Trophoblast cell (in vitro differentiated cells and primary cell): ENCODE data around the gene AARSD1.
"Not testable (repeated sequence)": the region's sequence is repeated elsewhere in the genome, so short reads cannot be mapped to it uniquely, and the experiment has no call there.

Experiments used
- DNase-seq, 2 donors: peaks; one replicate each; pipeline ENCODE4 v3.0.0-alpha.2; 2016
- H2AFZ ChIP-seq: 2 replicates; pipeline ENCODE4 v1.6.1; 2013; ENCODE audit warnings: low read length, moderate library complexity, mild to moderate bottlenecking; ENCODE audit not compliant: insufficient read depth, poor library complexity
- H2AK5ac ChIP-seq: 2 replicates; pipeline ENCODE4 v1.6.1; 2013; ENCODE audit warnings: mild to moderate bottlenecking, low read length
- H2BK120ac ChIP-seq: 2 replicates; pipeline ENCODE4 v1.6.1; 2013; ENCODE audit warnings: low read length, mild to moderate bottlenecking, moderate library complexity; ENCODE audit not compliant: insufficient read depth, poor library complexity
- H2BK12ac ChIP-seq: 2 replicates; pipeline ENCODE4 v1.6.1; 2013; ENCODE audit warnings: mild to moderate bottlenecking, low read length, moderate library complexity
- H2BK5ac ChIP-seq: 2 replicates; pipeline ENCODE4 v1.6.1; 2013; ENCODE audit warnings: low read length, low read depth, moderate library complexity, mild to moderate bottlenecking; ENCODE audit not compliant: poor library complexity
- H3K14ac ChIP-seq: 2 replicates; pipeline ENCODE4 v1.6.1; 2013; ENCODE audit warnings: mild to moderate bottlenecking, low read length
- H3K18ac ChIP-seq: 2 replicates; pipeline ENCODE4 v1.6.1; 2013; ENCODE audit warnings: mild to moderate bottlenecking, low read length
- H3K23ac ChIP-seq: 2 replicates; pipeline ENCODE4 v1.6.1; 2013; ENCODE audit warnings: low read length
- H3K27ac ChIP-seq: 2 replicates; pipeline ENCODE4 v1.5.1; 2013; ENCODE audit warnings: low read depth, mild to moderate bottlenecking, inconsistent platforms, low read length, moderate library complexity
- H3K27me3 ChIP-seq: 2 replicates; pipeline ENCODE4 v1.6.1; 2013; ENCODE audit warnings: inconsistent platforms, mild to moderate bottlenecking, low read length, moderate library complexity; ENCODE audit not compliant: insufficient read depth
- H3K36me3 ChIP-seq, 2 experiments: 1 replicate in 1 of 2; 2 replicates in 1 of 2; pipeline ENCODE4 v1.6.1; 2013; ENCODE audit warnings: low read length in 2 of 2, mild to moderate bottlenecking in 2 of 2, moderate library complexity in 1 of 2; ENCODE audit not compliant: insufficient read depth in 2 of 2, control insufficient read depth in 1 of 2
- H3K4ac ChIP-seq: 2 replicates; pipeline ENCODE4 v1.6.1; 2013; ENCODE audit warnings: low read depth, mild to moderate bottlenecking, low read length, moderate library complexity
- H3K4me1 ChIP-seq, 2 experiments: 1 replicate in 1 of 2; 2 replicates in 1 of 2; pipeline ENCODE4 v1.6.1; 2013; ENCODE audit warnings: low read length in 2 of 2, mild to moderate bottlenecking in 2 of 2, moderate library complexity in 1 of 2; ENCODE audit not compliant: insufficient read depth in 2 of 2, control insufficient read depth in 1 of 2
- H3K4me2 ChIP-seq: 2 replicates; pipeline ENCODE4 v1.6.1; 2013; ENCODE audit warnings: inconsistent platforms, mild to moderate bottlenecking, low read length, moderate library complexity
- H3K4me3 ChIP-seq: 2 replicates; pipeline ENCODE4 v1.5.1; 2013; ENCODE audit warnings: mild to moderate bottlenecking, low read depth, low read length, inconsistent platforms
- H3K79me1 ChIP-seq: one replicate; pipeline ENCODE4 v1.6.1; 2013; ENCODE audit warnings: low read length
- H3K79me2 ChIP-seq: 2 replicates; pipeline ENCODE4 v1.6.1; 2013; ENCODE audit warnings: low read length, mild to moderate bottlenecking; ENCODE audit not compliant: control insufficient read depth, insufficient read depth, poor library complexity
- H3K9ac ChIP-seq: 2 replicates; pipeline ENCODE4 v1.6.1; 2013; ENCODE audit warnings: mild to moderate bottlenecking, low read length
- H3K9me3 ChIP-seq: 2 replicates; pipeline ENCODE4 v1.6.1; 2013; ENCODE audit warnings: low read depth, mild to moderate bottlenecking, control low read depth, inconsistent platforms, low read length; ENCODE audit not compliant: insufficient read depth
- H4K12ac ChIP-seq: 2 replicates; pipeline ENCODE4 v1.6.1; 2013; ENCODE audit warnings: low read depth, mild to moderate bottlenecking, low read length, moderate library complexity
- H4K8ac ChIP-seq: 2 replicates; pipeline ENCODE4 v1.6.1; 2013; ENCODE audit warnings: low read depth, mild to moderate bottlenecking, low read length, moderate library complexity
- H4K91ac ChIP-seq: one replicate; pipeline ENCODE4 v1.6.1; 2013; ENCODE audit warnings: low read depth, mild to moderate bottlenecking, low read length, moderate library complexity
- WGBS: extraction: QIAGEN DNeasy Blood & Tissue Kit; methylation state at CpG from one replicate; pipeline ENCODE4 v1.1.7; 2013; ENCODE audit warnings: missing lambda C conversion rate; ENCODE audit not compliant: insufficient read length, insufficient coverage; ENCODE audit errors: extremely low coverage; 5-methylcytosine and 5-hydroxymethylcytosine counted together

Gene AARSD1

DNA sequence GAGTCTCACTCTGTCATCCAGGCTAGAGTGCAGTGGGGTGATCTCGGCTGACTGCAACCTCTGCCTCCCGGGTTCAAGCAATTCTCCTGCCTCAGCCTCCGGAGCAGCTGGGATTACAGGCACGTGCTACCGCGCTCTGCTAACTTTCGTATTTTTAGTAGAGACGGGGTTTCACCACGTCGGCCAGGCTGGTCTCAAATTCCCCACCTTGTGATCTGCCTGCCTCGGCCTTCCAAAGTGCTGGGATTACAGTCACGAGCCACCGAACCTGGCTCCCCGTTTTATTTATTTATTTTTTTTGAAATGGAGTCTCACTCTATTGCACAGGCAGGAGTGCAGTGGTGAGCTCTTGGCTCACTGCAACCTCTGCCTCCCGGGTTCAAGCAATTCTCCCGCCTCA, 11.4 kb upstream of the AARSD1 start:
- H2AFZ ChIP-seq, H3K27ac ChIP-seq, H3K14ac ChIP-seq, H3K4me1 ChIP-seq, H2AK5ac ChIP-seq, H3K4me3 ChIP-seq, H4K91ac ChIP-seq, H3K79me1 ChIP-seq, H3K18ac ChIP-seq, DNase-seq, H3K27me3 ChIP-seq, H2BK120ac ChIP-seq, H3K36me3 ChIP-seq, H2BK12ac ChIP-seq, H3K23ac ChIP-seq, H3K4ac ChIP-seq, H3K79me2 ChIP-seq, H3K9me3 ChIP-seq, H4K12ac ChIP-seq, H3K4me2 ChIP-seq, H3K9ac ChIP-seq, H4K8ac ChIP-seq, H2BK5ac ChIP-seq: not testable (repeated sequence)
- no CpG with 5 or more reads among the region's 16 CpGs for WGBS

DNA sequence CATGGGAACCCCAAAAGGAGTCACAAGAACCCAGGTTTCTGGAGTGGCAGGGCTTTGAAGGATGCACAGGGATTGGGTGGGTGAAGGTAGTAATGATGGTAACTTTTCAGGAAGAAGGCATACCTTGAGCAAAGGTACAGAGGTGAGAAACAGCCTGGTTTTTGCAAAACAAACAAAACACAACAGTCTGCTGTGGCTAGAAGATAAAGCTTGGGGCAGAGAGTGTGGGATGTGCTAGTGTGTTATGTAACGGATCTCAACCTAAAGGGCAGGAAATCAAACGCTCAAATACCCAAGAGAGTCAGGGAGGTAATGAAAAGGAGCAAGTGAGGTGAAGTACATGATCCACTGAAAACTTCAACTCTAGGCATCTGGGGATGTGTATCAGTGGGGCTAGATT, 11.0 kb upstream of the AARSD1 start:
- no peak overlapping the region for H4K8ac ChIP-seq
- H3K18ac ChIP-seq: no peak overlapping the region
- H3K9ac ChIP-seq: no peak overlapping the region
- no peak overlapping the region for H2AFZ ChIP-seq
- H3K14ac ChIP-seq: no peak overlapping the region
- no peak for DNase-seq
- no peak overlapping the region for H4K12ac ChIP-seq
- no peak overlapping the region for H3K23ac ChIP-seq
- no peak overlapping the region for H4K91ac ChIP-seq
- H3K4me1 ChIP-seq: peaks cover 5 to 7% of the 10 kb centered on the region in 2 experiments
- no peaks in the 10 kb centered on the region for H3K27me3 ChIP-seq
- H3K9me3 ChIP-seq: no peaks in the 10 kb centered on the region
- H3K79me2 ChIP-seq: peaks cover 2% of the 10 kb centered on the region
- no peak overlapping the region for H2BK12ac ChIP-seq
- H3K4ac ChIP-seq: no peak overlapping the region
- no peak overlapping the region for H3K4me3 ChIP-seq
- H2BK120ac ChIP-seq: no peak overlapping the region
- peaks cover 5% of the 10 kb centered on the region for H3K79me1 ChIP-seq
- H3K27ac ChIP-seq: no peak overlapping the region
- H2BK5ac ChIP-seq: no peak overlapping the region
- no peak overlapping the region for H2AK5ac ChIP-seq
- no peak overlapping the region for H3K4me2 ChIP-seq
- H3K36me3 ChIP-seq: no peaks in the 10 kb centered on the region
- WGBS: no CpG with 5 or more reads among the region's 2 CpGs

DNA sequence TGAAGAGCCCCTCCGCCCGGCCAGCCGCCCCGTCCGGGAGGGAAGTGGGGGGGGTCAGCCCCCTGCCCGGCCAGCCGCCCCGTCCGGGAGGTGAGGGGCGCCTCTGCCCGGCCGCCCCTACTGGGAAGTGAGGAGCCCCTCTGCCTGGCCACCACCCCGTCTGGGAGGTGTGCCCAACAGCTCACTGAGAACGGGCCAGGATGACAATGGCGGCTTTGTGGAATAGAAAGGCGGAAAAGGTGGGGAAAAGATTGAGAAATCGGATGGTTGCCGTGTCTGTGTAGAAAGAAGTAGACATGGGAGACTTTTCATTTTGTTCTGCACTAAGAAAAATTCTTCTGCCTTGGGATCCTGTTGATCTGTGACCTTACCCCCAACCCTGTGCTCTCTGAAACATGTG, 9.1 kb upstream of the AARSD1 start:
- H4K12ac ChIP-seq, H2AFZ ChIP-seq, H3K27ac ChIP-seq, H3K36me3 ChIP-seq, H2AK5ac ChIP-seq, H3K4me2 ChIP-seq, H2BK120ac ChIP-seq, H3K4me1 ChIP-seq, H3K9ac ChIP-seq, H4K91ac ChIP-seq, H3K18ac ChIP-seq, H3K4me3 ChIP-seq, H3K27me3 ChIP-seq, H3K23ac ChIP-seq, H3K79me1 ChIP-seq, H3K14ac ChIP-seq, H2BK12ac ChIP-seq, H4K8ac ChIP-seq, H3K4ac ChIP-seq, H3K9me3 ChIP-seq, H2BK5ac ChIP-seq, H3K79me2 ChIP-seq, DNase-seq: not testable (repeated sequence)
- WGBS: no CpG with 5 or more reads among the region's 18 CpGs

DNA sequence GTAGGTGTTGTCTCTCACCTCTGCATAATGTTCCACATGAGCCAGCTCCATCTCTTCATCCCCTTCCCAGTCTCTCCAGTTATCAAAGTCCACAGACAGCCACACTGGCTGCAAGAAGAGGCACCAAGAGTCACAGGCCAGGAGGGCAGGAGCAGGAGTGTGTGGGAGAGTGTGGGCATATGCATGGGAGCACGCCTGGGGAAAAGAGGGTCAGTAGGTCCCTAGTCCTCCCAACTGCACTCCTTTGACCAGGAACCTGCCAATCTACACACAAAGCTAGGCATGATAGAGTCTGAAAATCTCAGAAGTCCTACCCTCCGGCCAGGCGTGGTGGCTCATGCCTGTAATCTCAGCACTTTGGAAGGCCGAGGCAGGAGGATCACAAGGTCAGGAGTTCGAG, 7.3 kb upstream of the AARSD1 start:
- H3K4me3 ChIP-seq: no peak overlapping the region
- no peak overlapping the region for H3K27ac ChIP-seq
- no peak overlapping the region for H3K18ac ChIP-seq
- no peaks in the 10 kb centered on the region for H3K27me3 ChIP-seq
- no peaks in the 10 kb centered on the region for H3K9me3 ChIP-seq
- no peak overlapping the region for H2AFZ ChIP-seq
- no peaks in the 10 kb centered on the region for H3K79me1 ChIP-seq
- no peak for DNase-seq
- H2AK5ac ChIP-seq: no peak overlapping the region
- no peaks in the 10 kb centered on the region for H3K4me1 ChIP-seq
- no peak overlapping the region for H2BK120ac ChIP-seq
- no CpG with 5 or more reads among the region's 5 CpGs for WGBS
- H3K4me2 ChIP-seq: no peak overlapping the region
- no peaks in the 10 kb centered on the region for H3K79me2 ChIP-seq
- H4K8ac ChIP-seq: no peak overlapping the region
- no peak overlapping the region for H3K23ac ChIP-seq
- H3K14ac ChIP-seq: no peak overlapping the region
- no peak overlapping the region for H2BK12ac ChIP-seq
- H3K9ac ChIP-seq: no peak overlapping the region
- H2BK5ac ChIP-seq: no peak overlapping the region
- no peaks in the 10 kb centered on the region for H3K36me3 ChIP-seq
- H4K91ac ChIP-seq: no peak overlapping the region
- no peak overlapping the region for H3K4ac ChIP-seq
- no peak overlapping the region for H4K12ac ChIP-seq
